K562 (cell line): Measurements from ENCODE around the gene MTPN. TPM values are rescaled to one million over a fixed set of nuclear protein-coding genes. Genes with fewer than 3 reads are reported as not detected.

Experiments used
- CBFA2T2 ChIP-seq: fragments of 450-650 bp; conservative IDR thresholded peaks from 2 replicates; pipeline ENCODE4 v1.6.1; 2017; ENCODE audit warnings: mild to moderate bottlenecking
- CBX1 ChIP-seq: sonication (generic); IDR thresholded peaks from 2 replicates; pipeline ENCODE4 v1.6.1; 2016; ENCODE audit warnings: antibody characterized with exemption, low read depth, mild to moderate bottlenecking
- CSDE1 ChIP-seq, 2 experiments: fragments of 450-650 bp; IDR thresholded peaks; 2 replicates each; pipeline ENCODE4 v1.6.1; 2016; ENCODE audit warnings: mild to moderate bottlenecking in 1 of 2
- DNMT1 ChIP-seq: fragments of 450-650 bp; IDR thresholded peaks from 2 replicates; pipeline ENCODE4 v1.6.1; 2016; ENCODE audit warnings: antibody characterized with exemption, mild to moderate bottlenecking
- E2F4 ChIP-seq: sonication (generic); formaldehyde crosslinking; IDR thresholded peaks from 2 replicates; pipeline ENCODE4 v1.8.0; 2022; ENCODE audit warnings: mild to moderate bottlenecking, low read depth, missing genetic modification reagents
- FOXJ2 ChIP-seq: fragments of 200-800 bp; sonication (Bioruptor generic); IDR thresholded peaks from 2 replicates; pipeline ENCODE4 v1.6.1; 2016; ENCODE audit warnings: missing genetic modification characterization, missing compliant biosample characterization
- GATAD2A ChIP-seq: fragments of 450-650 bp; IDR thresholded peaks from 2 replicates; pipeline ENCODE4 v1.6.1; 2017
- HEY1 ChIP-seq: fragments of 250-450 bp; sonication (Bioruptor Pico); IDR thresholded peaks from 2 replicates; pipeline ENCODE4 v1.5.0; 2020; ENCODE audit warnings: mild to moderate bottlenecking, moderate library complexity, borderline replicate concordance
- IRF2 ChIP-seq: sonication (generic); formaldehyde crosslinking; IDR thresholded peaks from 2 replicates; pipeline ENCODE4 v1.8.1; 2022; ENCODE audit warnings: mild to moderate bottlenecking, missing genetic modification reagents
- IRF9 ChIP-seq: fragments of 450-650 bp; IDR thresholded peaks from 2 replicates; pipeline ENCODE4 v1.6.1; 2016; ENCODE audit warnings: missing biosample characterization, missing genetic modification characterization
- MAFG ChIP-seq: fragments of 450-650 bp; conservative IDR thresholded peaks from 2 replicates; pipeline ENCODE4 v1.6.1; 2016; ENCODE audit warnings: missing genetic modification characterization, missing compliant biosample characterization
- MCM2 ChIP-seq: fragments of 450-650 bp; IDR thresholded peaks from 2 replicates; pipeline ENCODE4 v1.6.1; 2017; ENCODE audit warnings: low read depth, mild to moderate bottlenecking
- PCBP1 ChIP-seq: fragments of 200-400 bp; formaldehyde crosslinking; IDR thresholded peaks from 2 replicates; pipeline ENCODE4 v1.6.1; 2018; ENCODE audit warnings: mild to moderate bottlenecking, low read depth, low read length; ENCODE audit not compliant: poor library complexity, severe bottlenecking
- PTTG1 ChIP-seq: fragments of 450-650 bp; IDR thresholded peaks from 2 replicates; pipeline ENCODE4 v1.6.1; 2016; ENCODE audit warnings: low read depth, mild to moderate bottlenecking, missing genetic modification characterization, missing compliant biosample characterization
- RBM14 ChIP-seq: fragments of 200-400 bp; formaldehyde crosslinking; IDR thresholded peaks from 2 replicates; pipeline ENCODE4 v1.6.1; 2018; ENCODE audit warnings: low read depth, mild to moderate bottlenecking, low read length, moderate library complexity, borderline replicate concordance; ENCODE audit not compliant: insufficient read depth
- SMAD1 ChIP-seq: fragments of 150-350 bp; IDR thresholded peaks from 2 replicates; pipeline ENCODE4 v1.6.1; 2014; ENCODE audit warnings: low read length, low read depth; ENCODE audit not compliant: partially characterized antibody
- SUPT5H ChIP-seq: fragments of 450-650 bp; IDR thresholded peaks from 2 replicates; pipeline ENCODE4 v1.6.1; 2016
- TCF3 ChIP-seq: sonication (generic); formaldehyde crosslinking; IDR thresholded peaks from 2 replicates; pipeline ENCODE4 v1.4.0; 2020; ENCODE audit warnings: mild to moderate bottlenecking, missing genetic modification reagents
- THAP7 ChIP-seq: fragments of 250-450 bp; sonication (Bioruptor Pico); IDR thresholded peaks from 2 replicates; pipeline ENCODE4 v1.5.0; 2021
- ZKSCAN3 ChIP-seq: fragments of 250-450 bp; sonication (Bioruptor Pico); IDR thresholded peaks from 2 replicates; pipeline ENCODE4 v1.4.0; 2020
- ZNF134 ChIP-seq: fragments of 250-450 bp; sonication (Bioruptor Pico); conservative IDR thresholded peaks from 2 replicates; pipeline ENCODE4 v1.4.0; 2020
- ZNF184 ChIP-seq: sonication (generic); formaldehyde crosslinking; IDR thresholded peaks from 2 replicates; pipeline ENCODE4 v1.5.0; 2020; ENCODE audit warnings: missing genetic modification reagents
- ZNF717 ChIP-seq: fragments of 250-450 bp; sonication (Bioruptor Pico); IDR thresholded peaks from 2 replicates; pipeline ENCODE4 v1.5.0; 2021
- polyA plus RNA-seq, 8 experiments: library from polyadenylated mRNA; depleted of rRNA in 4 of 8; stranded (reverse) in 5 of 8; unstranded in 3 of 8; fragments of >200 nt; fragmentation: Nextera tagmentation in 2 of 8; fragmentation: Illumina TruSeq in 1 of 8; extraction: Ambion mirVana in 2 of 8; extraction: Trizol in 1 of 8; gene quantifications; 2 replicates each; pipeline versions ENCODE4 v1.2.1 to v1.2.3, GENCODE V29; 2011 to 2014; ENCODE audit warnings: inconsistent platforms in 1 of 8, missing spikeins in 1 of 8
- total RNA-seq, 7 experiments: library from RNA; depleted of rRNA in 6 of 7; stranded (reverse); fragments of >200 nt in 6 of 7; fragmentation: Illumina TruSeq in 2 of 7; extraction: Trizol in 2 of 7; gene quantifications; 2 replicates each; pipeline versions ENCODE4 v1.2.1 to v1.2.3, GENCODE V29; 2011 to 2021; ENCODE audit warnings: low replicate concordance in 1 of 7
- TF ChIP-seq, protein P1 (sequence below): IDR thresholded peaks from 3 replicates; pipeline ENCODE4 v1.6.1; 2011; ENCODE audit warnings: borderline replicate concordance, mild to moderate bottlenecking; ENCODE audit not compliant: insufficient read length, insufficient read depth
- TF ChIP-seq, protein P2 (sequence below): fragments of 250-450 bp; sonication (Bioruptor Pico); IDR thresholded peaks from 2 replicates; pipeline ENCODE4 v1.8.0; 2021; ENCODE audit warnings: moderate library complexity, mild to moderate bottlenecking, inconsistent platforms
- TF ChIP-seq, protein P3 (sequence below): fragments of 450-650 bp; IDR thresholded peaks from 2 replicates; pipeline ENCODE4 v1.7.1; 2018; ENCODE audit warnings: mild to moderate bottlenecking, low read depth; ENCODE audit not compliant: partially characterized antibody

Gene MTPN
- total and polyA plus RNA-seq, 9 of the 15 experiments (the other 6 are each of a cell fraction or from before 2014, with no cell fraction given) = 68.5 to 261 (median 156) TPM

GRCh38 chr7:135917721-135918120 lies 59.4 kb downstream of the MTPN start (continued):
- TF ChIP-seq, protein P1, sequence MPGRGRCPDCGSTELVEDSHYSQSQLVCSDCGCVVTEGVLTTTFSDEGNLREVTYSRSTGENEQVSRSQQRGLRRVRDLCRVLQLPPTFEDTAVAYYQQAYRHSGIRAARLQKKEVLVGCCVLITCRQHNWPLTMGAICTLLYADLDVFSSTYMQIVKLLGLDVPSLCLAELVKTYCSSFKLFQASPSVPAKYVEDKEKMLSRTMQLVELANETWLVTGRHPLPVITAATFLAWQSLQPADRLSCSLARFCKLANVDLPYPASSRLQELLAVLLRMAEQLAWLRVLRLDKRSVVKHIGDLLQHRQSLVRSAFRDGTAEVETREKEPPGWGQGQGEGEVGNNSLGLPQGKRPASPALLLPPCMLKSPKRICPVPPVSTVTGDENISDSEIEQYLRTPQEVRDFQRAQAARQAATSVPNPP = no peak
- no peak for TF ChIP-seq SUPT5H
- no peak for TF ChIP-seq MAFG (tag)
- TF ChIP-seq CSDE1 (IDR thresholded peaks at IDR 0.05) = no peak
- no peak for TF ChIP-seq THAP7 (CRISPR knock-in tag)
- TF ChIP-seq SMAD1 = no peak
- TF ChIP-seq, protein P2, sequence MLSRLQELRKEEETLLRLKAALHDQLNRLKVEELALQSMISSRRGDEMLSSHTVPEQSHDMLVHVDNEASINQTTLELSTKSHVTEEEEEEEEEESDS (CRISPR knock-in tag) = no peak
- no peak for TF ChIP-seq ZNF184
- no peak for TF ChIP-seq RBM14
- no peak for TF ChIP-seq ZNF717 (CRISPR knock-in tag)
- TF ChIP-seq CBX1 = peak; percentile 89
- TF ChIP-seq PCBP1 = no peak
- no peak for TF ChIP-seq ZKSCAN3 (CRISPR knock-in tag)
- TF ChIP-seq ZNF134 (CRISPR knock-in tag) = no peak
- peak; percentile 86 for TF ChIP-seq TCF3 (CRISPR knock-in tag)
- TF ChIP-seq IRF9 (tag) = peak; percentile 44; the same call in 1 of the 2 replicates
- TF ChIP-seq PTTG1 (tag) = no peak
- no peak for TF ChIP-seq DNMT1
- peak; percentile 62 for TF ChIP-seq CBFA2T2
- TF ChIP-seq HEY1 = no peak
- TF ChIP-seq FOXJ2 (tag) = no peak
- TF ChIP-seq IRF2 (CRISPR knock-in tag) = no peak
- no peak for TF ChIP-seq GATAD2A
- TF ChIP-seq, protein P3, sequence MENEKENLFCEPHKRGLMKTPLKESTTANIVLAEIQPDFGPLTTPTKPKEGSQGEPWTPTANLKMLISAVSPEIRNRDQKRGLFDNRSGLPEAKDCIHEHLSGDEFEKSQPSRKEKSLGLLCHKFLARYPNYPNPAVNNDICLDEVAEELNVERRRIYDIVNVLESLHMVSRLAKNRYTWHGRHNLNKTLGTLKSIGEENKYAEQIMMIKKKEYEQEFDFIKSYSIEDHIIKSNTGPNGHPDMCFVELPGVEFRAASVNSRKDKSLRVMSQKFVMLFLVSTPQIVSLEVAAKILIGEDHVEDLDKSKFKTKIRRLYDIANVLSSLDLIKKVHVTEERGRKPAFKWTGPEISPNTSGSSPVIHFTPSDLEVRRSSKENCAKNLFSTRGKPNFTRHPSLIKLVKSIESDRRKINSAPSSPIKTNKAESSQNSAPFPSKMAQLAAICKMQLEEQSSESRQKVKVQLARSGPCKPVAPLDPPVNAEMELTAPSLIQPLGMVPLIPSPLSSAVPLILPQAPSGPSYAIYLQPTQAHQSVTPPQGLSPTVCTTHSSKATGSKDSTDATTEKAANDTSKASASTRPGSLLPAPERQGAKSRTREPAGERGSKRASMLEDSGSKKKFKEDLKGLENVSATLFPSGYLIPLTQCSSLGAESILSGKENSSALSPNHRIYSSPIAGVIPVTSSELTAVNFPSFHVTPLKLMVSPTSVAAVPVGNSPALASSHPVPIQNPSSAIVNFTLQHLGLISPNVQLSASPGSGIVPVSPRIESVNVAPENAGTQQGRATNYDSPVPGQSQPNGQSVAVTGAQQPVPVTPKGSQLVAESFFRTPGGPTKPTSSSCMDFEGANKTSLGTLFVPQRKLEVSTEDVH = no peak
- TF ChIP-seq MCM2 = no peak
- no peak for TF ChIP-seq E2F4 (CRISPR knock-in tag)
